IMR-90 (cell line): Measurements from ENCODE around the gene CAST. TPM values are rescaled to one million over a fixed set of nuclear protein-coding genes. Genes with fewer than 3 reads are reported as not detected.

Experiments used
- ATAC-seq: fragments of 200-7000 bp; cut with Tn5 transposase; 2 replicates; pipeline ENCODE4 v1.9.1; 2020; ENCODE audit warnings: low read depth, mild to moderate bottlenecking, moderate library complexity
- BruUV-seq: library from RNA; stranded (reverse); fragments of 400-500 nt; replicated peaks from 2 replicates; lab custom pipeline; 2021; lab: Mats Ljungman, UMichigan
- CTCF ChIA-PET: fragments of 300-600 bp; formaldehyde crosslinking; extraction: SDS; loops from one replicate; lab custom pipeline; 2021; ENCODE audit warnings: antibody characterized with exemption; lab: Yijun Ruan, JAX
- POLR2A ChIA-PET: fragments of 300-600 bp; sonication (Branson Sonifier 250); formaldehyde crosslinking; loops from one replicate; lab custom pipeline; 2022; ENCODE audit warnings: antibody characterized with exemption; ENCODE audit not compliant: unreplicated experiment; lab: Charles Lee
- DNase-seq: peaks from one replicate; pipeline ENCODE4 v3.0.0; 2013
- H2AFZ ChIP-seq: replicated peaks from 2 replicates; pipeline ENCODE3; 2013; ENCODE audit warnings: low read length, mild to moderate bottlenecking; ENCODE audit not compliant: poor library complexity
- H2AK5ac ChIP-seq: 2 replicates; pipeline ENCODE4 v1.6.1; 2013; ENCODE audit warnings: low read depth, low read length, inconsistent platforms
- H2AK9ac ChIP-seq: replicated peaks from 2 replicates; pipeline ENCODE3; 2013; ENCODE audit warnings: mild to moderate bottlenecking, low read depth, low read length, moderate library complexity; ENCODE audit not compliant: poor library complexity
- H2BK120ac ChIP-seq: 2 replicates; pipeline ENCODE4 v1.6.1; 2013; ENCODE audit warnings: low read depth, low read length, inconsistent platforms
- H2BK15ac ChIP-seq: 3 replicates; pipeline ENCODE4 v1.6.1; 2013; ENCODE audit warnings: low read depth, low read length, inconsistent platforms
- H2BK20ac ChIP-seq: 2 replicates; pipeline ENCODE4 v1.6.1; 2013; ENCODE audit warnings: low read depth, mild to moderate bottlenecking, inconsistent platforms, low read length, moderate library complexity
- H2BK5ac ChIP-seq: 2 replicates; pipeline ENCODE4 v1.6.1; 2013; ENCODE audit warnings: mild to moderate bottlenecking, low read depth, low read length, inconsistent platforms; ENCODE audit not compliant: poor library complexity, severe bottlenecking
- H3K14ac ChIP-seq: replicated peaks from 2 replicates; pipeline ENCODE4 v1.6.1; 2013; ENCODE audit warnings: low read depth, low read length, inconsistent platforms
- H3K18ac ChIP-seq: 2 replicates; pipeline ENCODE4 v1.6.1; 2013; ENCODE audit warnings: low read depth, low read length, control low read depth
- H3K23ac ChIP-seq: 2 replicates; pipeline ENCODE4 v1.6.1; 2013; ENCODE audit warnings: low read depth, low read length, inconsistent platforms
- H3K27ac ChIP-seq: 2 replicates; pipeline ENCODE4 v1.5.1; 2013; ENCODE audit warnings: mild to moderate bottlenecking, control low read depth, low read length; ENCODE audit not compliant: insufficient read depth
- H3K27me3 ChIP-seq: 2 replicates; pipeline ENCODE4 v1.6.1; 2013; ENCODE audit warnings: low read length; ENCODE audit not compliant: control insufficient read depth, insufficient read depth
- H3K36me3 ChIP-seq: 2 replicates; pipeline ENCODE4 v1.6.1; 2013; ENCODE audit warnings: low read length, mixed read lengths; ENCODE audit not compliant: control insufficient read depth, insufficient read depth
- H3K4ac ChIP-seq: 2 replicates; pipeline ENCODE4 v1.6.1; 2013; ENCODE audit warnings: low read depth, low read length, inconsistent platforms
- H3K4me1 ChIP-seq: 2 replicates; pipeline ENCODE4 v1.6.1; 2013; ENCODE audit warnings: low read length, mixed read lengths; ENCODE audit not compliant: control insufficient read depth, insufficient read depth
- H3K4me2 ChIP-seq: 2 replicates; pipeline ENCODE4 v1.6.1; 2013; ENCODE audit warnings: low read depth, mild to moderate bottlenecking, control low read depth, low read length, moderate library complexity
- H3K4me3 ChIP-seq: 2 replicates; pipeline ENCODE4 v1.5.1; 2013; ENCODE audit warnings: low read depth, mild to moderate bottlenecking, control low read depth, low read length, moderate library complexity; ENCODE audit not compliant: insufficient read depth
- H3K56ac ChIP-seq: 2 replicates; pipeline ENCODE4 v1.6.1; 2013; ENCODE audit warnings: low read length, inconsistent platforms; ENCODE audit not compliant: insufficient read depth; ENCODE audit errors: extremely low read depth
- H3K79me1 ChIP-seq, 2 experiments: 2 replicates each; pipeline ENCODE4 v1.6.1; 2013; ENCODE audit warnings: low read length in 2 of 2, inconsistent platforms in 1 of 2, low read depth in 1 of 2
- H3K9ac ChIP-seq: 2 replicates; pipeline ENCODE4 v1.6.1; 2013; ENCODE audit warnings: low read depth, low read length, control low read depth
- H3K9me1 ChIP-seq: 2 replicates; pipeline ENCODE4 v1.6.1; 2013; ENCODE audit warnings: low read length, inconsistent platforms; ENCODE audit not compliant: insufficient read depth
- H3K9me3 ChIP-seq: 2 replicates; pipeline ENCODE4 v1.6.1; 2013; ENCODE audit warnings: low read length; ENCODE audit not compliant: control insufficient read depth, insufficient read depth
- H4K20me1 ChIP-seq: 2 replicates; pipeline ENCODE4 v1.6.1; 2013; ENCODE audit warnings: low read length, inconsistent platforms; ENCODE audit not compliant: insufficient read depth
- H4K5ac ChIP-seq: 2 replicates; pipeline ENCODE4 v1.6.1; 2013; ENCODE audit warnings: mild to moderate bottlenecking, low read depth, low read length, control low read depth
- H4K8ac ChIP-seq, 2 experiments: 2 replicates each; pipeline ENCODE4 v1.6.1; 2013; ENCODE audit warnings: low read depth in 2 of 2, low read length in 2 of 2, control low read depth in 1 of 2, inconsistent platforms in 1 of 2
- H4K91ac ChIP-seq: 2 replicates; pipeline ENCODE4 v1.6.1; 2013; ENCODE audit warnings: low read depth, low read length, inconsistent platforms; ENCODE audit not compliant: insufficient read depth
- BHLHE40 ChIP-seq: fragments of 150-350 bp; IDR thresholded peaks from 2 replicates; pipeline ENCODE4 v1.6.1; 2016; ENCODE audit warnings: mild to moderate bottlenecking, low read depth, low read length
- CEBPB ChIP-seq: IDR thresholded peaks from 2 replicates; pipeline ENCODE4 v1.6.1; 2012; ENCODE audit warnings: low read depth, low read length, improper control_type of control experiment
- CHD1 ChIP-seq: IDR thresholded peaks from 2 replicates; pipeline ENCODE4 v1.6.1; 2012; ENCODE audit warnings: low read depth, low read length, improper control_type of control experiment
- CTCF ChIP-seq: conservative IDR thresholded peaks from 2 replicates; pipeline ENCODE4 v1.5.1; 2012; ENCODE audit warnings: mild to moderate bottlenecking, low read depth, low read length, improper control_type of control experiment
- MAFK ChIP-seq: IDR thresholded peaks from 2 replicates; pipeline ENCODE4 v1.6.1; 2012; ENCODE audit warnings: low read depth, low read length, improper control_type of control experiment
- NFE2L2 ChIP-seq: fragments of 150-350 bp; IDR thresholded peaks from 2 replicates; pipeline ENCODE4 v1.6.1; 2016; ENCODE audit warnings: low read depth, mild to moderate bottlenecking, low read length
- USF2 ChIP-seq: fragments of 150-350 bp; IDR thresholded peaks from 2 replicates; pipeline ENCODE4 v1.6.1; 2017; ENCODE audit warnings: mild to moderate bottlenecking, antibody characterized with exemption, low read length, low read depth
- WGBS, 2 experiments: methylation state at CpG; one replicate each; pipeline versions ENCODE4 v1.1.5 to v1.1.7; 2013; ENCODE audit warnings: missing lambda C conversion rate in 2 of 2; ENCODE audit not compliant: insufficient read length in 1 of 2; ENCODE audit errors: extremely low coverage in 2 of 2; 5-methylcytosine and 5-hydroxymethylcytosine counted together
- dilution Hi-C: fragments of 300-500 bp; cut with HindIII; formaldehyde crosslinking; loops from one replicate; pipeline ENCODE4 v1.14.3; 2018; ENCODE audit warnings: low sequenced_read_pairs; ENCODE audit not compliant: unreplicated experiment
- in situ Hi-C: fragments of 300-500 bp; cut with MboI; formaldehyde crosslinking; loops from 3 replicates; pipeline ENCODE4 v1.14.3; 2019; ENCODE audit warnings: low sequenced_read_pairs, inconsistent platforms, mixed read lengths
- intact Hi-C: fragments of 100-400 bp; cut with micrococcal nuclease; formaldehyde crosslinking; loops from 2 replicates; pipeline ENCODE4 v1.10.0; 2022
- polyA plus RNA-seq, 3 experiments: library from polyadenylated mRNA; depleted of rRNA; stranded (reverse); fragments of >200 nt; gene quantifications; 2 replicates each; pipeline ENCODE4 v1.2.3, GENCODE V29; 2012; ENCODE audit warnings: low replicate concordance in 1 of 3
- total RNA-seq: library from RNA; depleted of rRNA; stranded (reverse); fragments of >200 nt; gene quantifications from 2 replicates; pipeline ENCODE4 v1.2.3, GENCODE V29; 2012

The CAST gene
- total and polyA plus RNA-seq, 2 of the 4 experiments (the other 2 are of a cell fraction) = 91.3 to 128 TPM

GRCh38 chr5:96691503-96692303 lies 29.5 kb downstream of the CAST start:
- dilution Hi-C loops (no loop called here), intact Hi-C loops (no loop called here), in situ Hi-C loops (no loop called here)
- Histone ChIP-seq H2AK5ac (no peak overlapping the region), H3K18ac (peak overlapping the region; percentile 98), H3K4me1 (peaks cover 7% of the 10 kb centered on the region), H3K4me3 (no peak overlapping the region), H3K14ac (peak overlapping the region; percentile 15), H3K56ac (no peak overlapping the region), H3K36me3 (peaks cover 5% of the 10 kb centered on the region), H2BK120ac (peak overlapping the region; percentile 2; the same call in 1 of the 2 replicates), H3K9ac (peak overlapping the region; percentile 58; the same call in 1 of the 2 replicates), H3K27ac (peak overlapping the region; percentile 96; the same call in 1 of the 2 replicates), H2BK5ac (peak overlapping the region; percentile 76), H3K4ac (peak overlapping the region; percentile 52; the same call in 1 of the 2 replicates), H2AK9ac (no peak overlapping the region), H3K4me2 (peak overlapping the region; percentile 74), H3K27me3 (no peaks in the 10 kb centered on the region), H2BK20ac (no peak overlapping the region; the same call in 1 of the 2 replicates), H4K20me1 (peaks cover 3% of the 10 kb centered on the region; the same call in 1 of the 2 replicates), H3K79me1 (peaks cover 24 to 46% of the 10 kb centered on the region in 2 experiments), H3K23ac (peak overlapping the region; percentile 12; the same call in 1 of the 2 replicates), H4K8ac (peak overlapping the region; percentile 20 to 69; a peak in 3 of 4 replicates), H3K9me1 (peaks cover 8% of the 10 kb centered on the region), H3K9me3 (no peaks in the 10 kb centered on the region), H4K91ac (no peak overlapping the region), H4K5ac (peak overlapping the region; percentile 95), H2BK15ac (peak overlapping the region; percentile 10; the same call in 1 of the 3 replicates), H2AFZ (no peak overlapping the region)
- TF ChIP-seq USF2 (no peak), CHD1 (no peak), MAFK (no peak), CEBPB (peak; percentile 76), CTCF (no peak), BHLHE40 (no peak), NFE2L2 (0 out of 2 replicates have a peak, but pooled peaks have one; percentile 0)
- CTCF ChIA-PET = no interaction called here
- no TSS peak for BruUV-seq
- POLR2A ChIA-PET = no interaction called here
- ATAC-seq (peak; percentile 78), DNase-seq (peak; percentile 51)
- whole genome bisulfite sequencing, 2 experiments = no CpG with 5 or more reads among the region's 2 CpGs
